OCI-LY1 (cell line): Measurements from ENCODE around the gene RXFP1.

Experiments used
- H2AFZ ChIP-seq: fragments of 200-600 bp; sonication (generic), shearing (Covaris generic); 2 replicates; pipeline ENCODE4 v1.6.0; 2014; ENCODE audit warnings: antibody characterized with exemption, mild to moderate bottlenecking, low read length
- H3F3A ChIP-seq: fragments of 200-600 bp; sonication (generic), shearing (Covaris generic); 2 replicates; pipeline ENCODE4 v1.6.0; 2014; ENCODE audit warnings: mild to moderate bottlenecking, antibody characterized with exemption, low read length, moderate library complexity; ENCODE audit not compliant: insufficient read depth
- H3K27ac ChIP-seq: fragments of 200-600 bp; sonication (generic); 2 replicates; pipeline ENCODE4 v1.5.1; 2014; ENCODE audit warnings: low read length, mixed run types, mild to moderate bottlenecking, low read depth; ENCODE audit not compliant: poor library complexity, severe bottlenecking
- H3K27me3 ChIP-seq: fragments of 200-600 bp; sonication (generic); 2 replicates; pipeline ENCODE4 v1.6.0; 2014; ENCODE audit warnings: antibody characterized with exemption, mild to moderate bottlenecking, low read length, moderate library complexity; ENCODE audit not compliant: insufficient read depth
- H3K36me3 ChIP-seq: fragments of 200-600 bp; sonication (generic); 2 replicates; pipeline ENCODE4 v1.6.1; 2014; ENCODE audit warnings: mild to moderate bottlenecking, antibody characterized with exemption, low read length, moderate library complexity, mixed read lengths; ENCODE audit not compliant: insufficient read depth
- H3K4me1 ChIP-seq: fragments of 200-600 bp; sonication (generic); 2 replicates; pipeline ENCODE4 v1.5.1; 2014; ENCODE audit warnings: mild to moderate bottlenecking, low read length, moderate library complexity; ENCODE audit not compliant: insufficient read depth, severe bottlenecking
- H3K4me2 ChIP-seq: fragments of 200-600 bp; sonication (generic), shearing (Covaris generic); 2 replicates; pipeline ENCODE4 v1.6.1; 2014; ENCODE audit warnings: low read length
- H3K4me3 ChIP-seq: fragments of 200-600 bp; sonication (generic); 2 replicates; pipeline ENCODE4 v1.5.1; 2014; ENCODE audit warnings: low read length, low read depth, mild to moderate bottlenecking, mixed read lengths; ENCODE audit not compliant: poor library complexity, severe bottlenecking
- H3K79me2 ChIP-seq: fragments of 200-600 bp; shearing (Covaris generic); 2 replicates; pipeline ENCODE4 v1.6.1; 2016; ENCODE audit warnings: mixed run types, low read length, mixed read lengths; ENCODE audit not compliant: insufficient read depth
- H3K9ac ChIP-seq: fragments of 200-600 bp; sonication (generic), shearing (Covaris generic); 2 replicates; pipeline ENCODE4 v1.6.1; 2014; ENCODE audit warnings: mild to moderate bottlenecking, low read length, mixed read lengths
- H3K9me2 ChIP-seq: fragments of 200-600 bp; sonication (generic), shearing (Covaris generic); 2 replicates; pipeline ENCODE4 v1.6.1; 2014; ENCODE audit warnings: low read depth, mild to moderate bottlenecking, low read length, mixed read lengths
- H3K9me3 ChIP-seq: fragments of 200-600 bp; shearing (Covaris generic); 2 replicates; pipeline ENCODE4 v1.6.1; 2014; ENCODE audit warnings: low read length, mixed read lengths
- H4K20me1 ChIP-seq: fragments of 200-600 bp; sonication (generic), shearing (Covaris generic); 2 replicates; pipeline ENCODE4 v1.6.0; 2016; ENCODE audit warnings: mild to moderate bottlenecking, low read length; ENCODE audit not compliant: insufficient read depth
- CTCF ChIP-seq: fragments of 200-600 bp; sonication (generic), shearing (Covaris generic); IDR thresholded peaks from 2 replicates; pipeline ENCODE4 v1.5.1; 2017; ENCODE audit warnings: mild to moderate bottlenecking, antibody characterized with exemption, low read length, moderate library complexity, mixed read lengths
- EZH2 ChIP-seq: fragments of 200-600 bp; sonication (generic), shearing (Covaris generic); IDR thresholded peaks from 2 replicates; pipeline ENCODE4 v1.8.0; 2017; ENCODE audit warnings: borderline replicate concordance, mixed run types, mild to moderate bottlenecking, antibody characterized with exemption, low read length, moderate library complexity, mixed read lengths

The RXFP1 gene

GRCh38 chr4:158644356-158644755 lies 122.7 kb downstream of the RXFP1 start:
- H3K9me3 ChIP-seq, result no peaks in the 10 kb centered on the region

GRCh38 chr4:158644760-158645159 lies 123.1 kb downstream of the RXFP1 start:
- H3K79me2 ChIP-seq, result no peaks in the 10 kb centered on the region
- no peak overlapping the region for H3K4me3 ChIP-seq
- no peak overlapping the region for H3K4me2 ChIP-seq
- H3K9me2 ChIP-seq, result no peaks in the 10 kb centered on the region
- no peaks in the 10 kb centered on the region for H3K36me3 ChIP-seq
- no peak overlapping the region for H3K27ac ChIP-seq
- H2AFZ ChIP-seq, result no peak overlapping the region
- no peak overlapping the region for H3K9ac ChIP-seq
- TF ChIP-seq CTCF, result no peak
- no peak for TF ChIP-seq EZH2
- no peaks in the 10 kb centered on the region for H3K9me3 ChIP-seq
- no peaks in the 10 kb centered on the region for H3F3A ChIP-seq
- no peaks in the 10 kb centered on the region for H4K20me1 ChIP-seq
- H3K4me1 ChIP-seq, result no peaks in the 10 kb centered on the region
- H3K27me3 ChIP-seq, result no peaks in the 10 kb centered on the region

More at GRCh38 chr4:158644356-158644755, 122.7 kb downstream of the RXFP1 start:
- no peaks in the 10 kb centered on the region for H3K36me3 ChIP-seq
- no peak overlapping the region for H2AFZ ChIP-seq
- H3K27me3 ChIP-seq, result no peaks in the 10 kb centered on the region
- no peaks in the 10 kb centered on the region for H3K79me2 ChIP-seq
- H4K20me1 ChIP-seq, result no peaks in the 10 kb centered on the region
- H3K27ac ChIP-seq, result no peak overlapping the region
- H3K4me1 ChIP-seq, result no peaks in the 10 kb centered on the region
- no peaks in the 10 kb centered on the region for H3F3A ChIP-seq
- no peak overlapping the region for H3K9ac ChIP-seq
- H3K9me2 ChIP-seq, result no peaks in the 10 kb centered on the region
- no peak overlapping the region for H3K4me2 ChIP-seq
- no peak for TF ChIP-seq CTCF
- TF ChIP-seq EZH2, result no peak
- no peak overlapping the region for H3K4me3 ChIP-seq

GRCh38 chr4:158649111-158649680 lies 127.5 kb downstream of the RXFP1 start:
- no peaks in the 10 kb centered on the region for H3F3A ChIP-seq
- no peaks in the 10 kb centered on the region for H3K27me3 ChIP-seq
- TF ChIP-seq CTCF (no peak), EZH2 (no peak)
- no peak overlapping the region for H2AFZ ChIP-seq
- H3K27ac ChIP-seq, result no peak overlapping the region
- H3K9me2 ChIP-seq, result no peaks in the 10 kb centered on the region
- no peak overlapping the region for H3K4me2 ChIP-seq
- H3K79me2 ChIP-seq, result no peaks in the 10 kb centered on the region
- H3K4me1 ChIP-seq, result no peaks in the 10 kb centered on the region
- H3K36me3 ChIP-seq, result no peaks in the 10 kb centered on the region
- no peak overlapping the region for H3K4me3 ChIP-seq
- H4K20me1 ChIP-seq, result no peaks in the 10 kb centered on the region
- no peaks in the 10 kb centered on the region for H3K9me3 ChIP-seq
- no peak overlapping the region for H3K9ac ChIP-seq
